Esophagus squamous epithelium (tissue), 4 donors: ENCODE measurements around the gene SUN5.

Source experiments
- CTCF ChIP-seq, 6 experiments: fragments of 450-650 bp in 4 of 6; fragments of 200-600 bp in 2 of 6; sonication (generic) in 2 of 6; IDR thresholded peaks; one replicate each; pipeline ENCODE4 v1.5.1; 2016 to 2019; ENCODE audit warnings: antibody characterized with exemption in 6 of 6, mild to moderate bottlenecking in 4 of 6, moderate library complexity in 4 of 6
- POLR2A ChIP-seq, 4 donors: fragments of 450-650 bp; IDR thresholded peaks; one replicate each; pipeline ENCODE4 v1.6.1; 2017; ENCODE audit warnings: antibody characterized with exemption in 4 of 4, mild to moderate bottlenecking in 4 of 4, moderate library complexity in 3 of 4

- no peak for TF ChIP-seq CTCF (IDR thresholded peaks at IDR 0.05)
- no peak for TF ChIP-seq POLR2A (IDR thresholded peaks at IDR 0.05)
These were observed 31.0 kb downstream of the SUN5 start for GRCh38 chr20:32973077-32973717.
